Occipital lobe (tissue), 2 donors: ENCODE data around the gene CCDC178. TPM values are rescaled to one million over a fixed set of nuclear protein-coding genes. Genes with fewer than 3 reads are reported as not detected.
"Not testable (repeated sequence)": the region's sequence is repeated elsewhere in the genome, so short reads cannot be mapped to it uniquely, and the experiment has no call there.

Experiments
- DNase-seq: peaks from one replicate; lab custom pipeline; 2025; lab: John Stamatoyannopoulos, UW
- total RNA-seq: library from RNA; depleted of rRNA; stranded (reverse); fragments of >200 nt; gene quantifications from one replicate; pipeline ENCODE4 v1.2.3, GENCODE V29; 2014

Gene CCDC178
- total RNA-seq, 1 donor from 2014 or later: 1.1 TPM

- DNase-seq: no peak
Measured at GRCh38 chr18:32998921-32999320, 441.6 kb downstream of the CCDC178 start.

- DNase-seq: no peak
Measured at GRCh38 chr18:32998285-32998684, 442.2 kb downstream of the CCDC178 start.

GRCh38 chr18:32983721-32984120 lies 456.8 kb downstream of the CCDC178 start:
- DNase-seq: no peak

GRCh38 chr18:32980896-32981295 lies 459.6 kb downstream of the CCDC178 start:
- DNase-seq: no peak

GRCh38 chr18:32975501-32975900 lies 465.0 kb downstream of the CCDC178 start:
- no peak for DNase-seq

- no peak for DNase-seq
Measured at GRCh38 chr18:32975163-32975436, 465.4 kb downstream of the CCDC178 start.

- DNase-seq: no peak
Measured at GRCh38 chr18:32974421-32975162, 465.9 kb downstream of the CCDC178 start.

GRCh38 chr18:32968248-32968647 lies 472.3 kb downstream of the CCDC178 start:
- no peak for DNase-seq

- DNase-seq: no peak
Measured at GRCh38 chr18:32966141-32966540, 474.4 kb downstream of the CCDC178 start.

- no peak for DNase-seq
Measured at GRCh38 chr18:32961538-32961937, 479.0 kb downstream of the CCDC178 start.

GRCh38 chr18:32958746-32959145 lies 481.8 kb downstream of the CCDC178 start:
- no peak for DNase-seq

GRCh38 chr18:32956591-32957315 lies 483.8 kb downstream of the CCDC178 start:
- DNase-seq: no peak

- not testable (repeated sequence) for DNase-seq
Measured at GRCh38 chr18:32952318-32952717, 488.2 kb downstream of the CCDC178 start.

- DNase-seq: no peak
Measured at GRCh38 chr18:32937597-32937996, 502.9 kb downstream of the CCDC178 start.

GRCh38 chr18:32937066-32937465 lies 503.5 kb downstream of the CCDC178 start:
- DNase-seq: no peak

- DNase-seq: no peak
Measured at GRCh38 chr18:32934201-32934600, 506.3 kb downstream of the CCDC178 start.

GRCh38 chr18:32930695-32931301 lies 509.7 kb downstream of the CCDC178 start:
- no peak for DNase-seq

- DNase-seq: no peak
Measured at GRCh38 chr18:32929213-32929612, 511.3 kb downstream of the CCDC178 start.

GRCh38 chr18:32922951-32923430 lies 517.5 kb downstream of the CCDC178 start:
- DNase-seq: no peak

- DNase-seq: peak; percentile 13
Measured at GRCh38 chr18:32920796-32921787, 519.4 kb downstream of the CCDC178 start.

- no peak for DNase-seq
Measured at GRCh38 chr18:32919799-32920198, 520.7 kb downstream of the CCDC178 start.
